ENCODE measurements around the gene DCC. TPM values are rescaled to one million over a fixed set of nuclear protein-coding genes. Genes with fewer than 3 reads are reported as not detected.

DCC gene
- total and polyA plus RNA-seq, 2 donors (not counting 1 experiment from before 2014, with no cell fraction given): not detected

DNA sequence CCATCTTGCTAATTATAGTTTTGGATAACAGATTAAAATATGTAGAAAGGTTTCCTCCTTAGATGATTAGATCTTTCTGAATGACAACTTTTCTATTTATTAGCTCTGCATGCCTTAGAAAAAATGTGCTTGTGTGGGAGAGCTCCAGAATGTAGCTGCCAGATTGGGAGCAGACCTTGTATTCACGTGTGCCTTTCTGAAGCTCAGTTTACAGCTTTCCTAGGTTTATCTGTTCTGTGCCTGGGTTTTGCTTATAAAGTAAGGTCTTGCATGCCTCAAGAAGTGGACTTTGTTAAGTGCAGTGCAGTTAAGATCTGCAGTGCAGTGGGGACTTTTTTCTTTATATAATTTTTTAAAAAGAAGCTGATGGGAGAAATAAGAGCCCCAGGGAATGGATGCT lies 179.0 kb downstream of the DCC start:
- Mint-ChIP-seq H3K27ac (no peak overlapping the region), H3K27me3 (no peaks in the 10 kb centered on the region), H3K9me3 (ENCODE audit: insufficient read depth) (no peaks in the 10 kb centered on the region), H3K4me3 (no peak overlapping the region), H3K4me1 (no peaks in the 10 kb centered on the region)
- no peaks in the 10 kb centered on the region for H3K4me1 ChIP-seq (ENCODE audit: control insufficient read depth in 2 of 2, insufficient read depth in 2 of 2, low read length in 2 of 2)
- DNase-seq (no peak), ATAC-seq (ENCODE audit: low read depth) (no peak)
- H3K4me3 ChIP-seq (ENCODE audit: control extremely low read depth in 1 of 5, extremely low read depth in 1 of 5, insufficient read depth in 1 of 5, low read depth in 2 of 5, low read length in 4 of 5): no peak overlapping the region
- no peaks in the 10 kb centered on the region for H3K79me2 ChIP-seq (ENCODE audit: control insufficient read depth, insufficient read depth, low read length)
- H3K27me3 ChIP-seq (replicated peaks in 1 of 4; ENCODE audit: control extremely low read depth in 1 of 4, control insufficient read depth in 3 of 4, insufficient read depth in 4 of 4, low read length in 3 of 4): no peaks in the 10 kb centered on the region
- H3K27ac ChIP-seq (ENCODE audit: low read length in 2 of 2): no peak overlapping the region
- no peaks in the 10 kb centered on the region for H3K9me3 ChIP-seq (ENCODE audit: control extremely low read depth in 1 of 3, control insufficient read depth in 2 of 3, insufficient read depth in 1 of 3, low read length in 2 of 3)
- no peak overlapping the region for H3K4me2 ChIP-seq (replicated peaks; ENCODE audit: low read depth, low read length, poor library complexity, severe bottlenecking)
- no peaks in the 10 kb centered on the region for H3K36me3 ChIP-seq (replicated peaks in 1 of 2; ENCODE audit: control extremely low read depth in 1 of 2, control insufficient read depth in 1 of 2, extremely low read depth in 1 of 2, insufficient read depth in 2 of 2, low read length in 1 of 2)
- no peak overlapping the region for H3K9ac ChIP-seq (ENCODE audit: low read length)
- intact Hi-C loops (cut with micrococcal nuclease): no loop called here
- ChIA-PET POLR2A (no interaction called here), CTCF (no interaction called here)
- 64% methylated on average over 1 of the region's 1 CpG for WGBS (ENCODE audit: insufficient coverage)
- H4K20me1 ChIP-seq (ENCODE audit: control insufficient read depth, insufficient read depth, low read length, poor library complexity, severe bottlenecking): no peaks in the 10 kb centered on the region
- TF ChIP-seq EZH2 (IDR thresholded peaks at IDR 0.05; ENCODE audit: borderline replicate concordance, insufficient read depth, low read depth, low read length, poor library complexity, severe bottlenecking): no peak
- TF ChIP-seq CTCF (IDR thresholded peaks at IDR 0.05): no peak
- H2AFZ ChIP-seq (ENCODE audit: insufficient read depth, low read depth, low read length, poor library complexity, severe bottlenecking): no peak overlapping the region

DNA sequence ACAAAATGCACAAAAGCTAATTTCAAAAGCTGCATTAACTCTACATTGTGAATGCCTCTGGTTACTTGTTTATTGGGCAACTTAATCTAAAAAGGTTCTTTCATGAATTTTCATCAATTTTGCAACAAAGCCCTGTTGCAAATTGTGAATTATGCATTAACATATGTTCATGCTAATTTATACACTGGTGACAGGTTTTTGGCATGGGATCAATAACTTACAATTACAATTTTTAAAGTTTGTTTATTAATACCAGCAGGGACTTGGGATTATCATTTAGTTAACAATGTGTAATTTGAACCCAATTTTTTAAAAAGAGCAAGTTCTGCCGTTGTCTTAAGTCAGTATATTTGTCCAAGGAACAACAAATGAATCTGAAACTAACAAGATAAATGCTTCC lies 183.6 kb downstream of the DCC start:
- H3K9me3 Mint-ChIP-seq (ENCODE audit: insufficient read depth): no peaks in the 10 kb centered on the region
- no CpG with 5 or more reads among the region's 1 CpG for WGBS (ENCODE audit: insufficient coverage)
- POLR2A ChIA-PET: no interaction called here

More for the DNA sequence above, 183.6 kb downstream of the DCC start:
- Histone ChIP-seq H3K4me3 (ENCODE audit: control extremely low read depth in 1 of 5, extremely low read depth in 1 of 5, insufficient read depth in 1 of 5, low read depth in 2 of 5, low read length in 4 of 5) (no peak overlapping the region), H3K9ac (ENCODE audit: low read length) (no peak overlapping the region), H3K36me3 (replicated peaks in 1 of 2; ENCODE audit: control extremely low read depth in 1 of 2, control insufficient read depth in 1 of 2, extremely low read depth in 1 of 2, insufficient read depth in 2 of 2, low read length in 1 of 2) (no peaks in the 10 kb centered on the region), H3K4me2 (replicated peaks; ENCODE audit: low read depth, low read length, poor library complexity, severe bottlenecking) (no peak overlapping the region), H2AFZ (ENCODE audit: insufficient read depth, low read depth, low read length, poor library complexity, severe bottlenecking) (no peak overlapping the region), H3K9me3 (ENCODE audit: control extremely low read depth in 1 of 3, control insufficient read depth in 2 of 3, insufficient read depth in 1 of 3, low read length in 2 of 3) (no peaks in the 10 kb centered on the region), H3K4me1 (ENCODE audit: control insufficient read depth in 2 of 2, insufficient read depth in 2 of 2, low read length in 2 of 2) (no peaks in the 10 kb centered on the region), H4K20me1 (ENCODE audit: control insufficient read depth, insufficient read depth, low read length, poor library complexity, severe bottlenecking) (no peaks in the 10 kb centered on the region), H3K27me3 (replicated peaks in 1 of 4; ENCODE audit: control extremely low read depth in 1 of 4, control insufficient read depth in 3 of 4, insufficient read depth in 4 of 4, low read length in 3 of 4) (no peaks in the 10 kb centered on the region), H3K79me2 (ENCODE audit: control insufficient read depth, insufficient read depth, low read length) (no peaks in the 10 kb centered on the region), H3K27ac (ENCODE audit: low read length in 2 of 2) (no peak overlapping the region)
- DNase-seq (no peak), ATAC-seq (ENCODE audit: low read depth) (no peak)
- H3K27me3 Mint-ChIP-seq: no peaks in the 10 kb centered on the region
- H3K27ac Mint-ChIP-seq: no peak overlapping the region
- CTCF ChIA-PET: no interaction called here
- no peak overlapping the region for H3K4me3 Mint-ChIP-seq
- TF ChIP-seq EZH2 (IDR thresholded peaks at IDR 0.05; ENCODE audit: borderline replicate concordance, insufficient read depth, low read depth, low read length, poor library complexity, severe bottlenecking) (no peak), CTCF (IDR thresholded peaks at IDR 0.05) (no peak)
- intact Hi-C loops (cut with micrococcal nuclease): no loop called here
- H3K4me1 Mint-ChIP-seq: no peaks in the 10 kb centered on the region

Measured in B cell (primary cell).